Measurements from ENCODE around the gene OR2M5. TPM values are rescaled to one million over a fixed set of nuclear protein-coding genes. Genes with fewer than 3 reads are reported as not detected.

OR2M5 gene
- polyA plus RNA-seq, 1 donor from 2014 or later, result not detected

GRCh38 chr1:248158758-248159157 is 13.8 kb downstream of the OR2M5 start:
- Histone ChIP-seq H3K27ac (ENCODE audit: low read length) (no peak overlapping the region), H3K9me3 (ENCODE audit: low read length) (peaks cover 9% of the 10 kb centered on the region), H3K36me3 (ENCODE audit: insufficient read depth, low read length) (no peaks in the 10 kb centered on the region), H3K79me2 (replicated peaks; ENCODE audit: insufficient read depth, low read length) (no peaks in the 10 kb centered on the region), H4K20me1 (ENCODE audit: insufficient read depth) (no peaks in the 10 kb centered on the region), H3K27me3 (ENCODE audit: insufficient read depth, low read depth, low read length) (no peaks in the 10 kb centered on the region), H3K9me2 (ENCODE audit: insufficient read depth, low read length) (no peaks in the 10 kb centered on the region), H3K4me2 (ENCODE audit: low read length) (no peak overlapping the region), H3K9ac (ENCODE audit: low read length) (no peak overlapping the region), H3K4me3 (ENCODE audit: low read length) (no peak overlapping the region), H3F3A (ENCODE audit: insufficient read depth, low read length, poor library complexity, severe bottlenecking) (no peaks in the 10 kb centered on the region), H2AFZ (ENCODE audit: low read depth, low read length) (no peak overlapping the region)
- no peak for TF ChIP-seq EP300 (conservative IDR thresholded peaks at IDR 0.05; ENCODE audit: poor library complexity, severe bottlenecking)
- no peak for TF ChIP-seq REST (IDR thresholded peaks at IDR 0.05; ENCODE audit: borderline replicate concordance)
- no peak for TF ChIP-seq CTCF (IDR thresholded peaks at IDR 0.05; ENCODE audit: poor library complexity, severe bottlenecking)
- no peak for TF ChIP-seq TAF1 (IDR thresholded peaks at IDR 0.05; ENCODE audit: low read depth)
- no peak for TF ChIP-seq EZH2 (IDR thresholded peaks at IDR 0.05; ENCODE audit: borderline replicate concordance, insufficient read depth, low read length, poor library complexity, severe bottlenecking)
- TF ChIP-seq MXI1 (conservative IDR thresholded peaks at IDR 0.05; ENCODE audit: poor library complexity, severe bottlenecking), result no peak
- TF ChIP-seq RAD21 (conservative IDR thresholded peaks at IDR 0.05), result no peak
- TF ChIP-seq SMC3 (conservative IDR thresholded peaks at IDR 0.05; ENCODE audit: poor library complexity), result no peak

- no peaks in the 10 kb centered on the region for H3K9me2 ChIP-seq (ENCODE audit: insufficient read depth, low read length)
- H3F3A ChIP-seq (ENCODE audit: insufficient read depth, low read length, poor library complexity, severe bottlenecking), result no peaks in the 10 kb centered on the region
- H3K4me3 ChIP-seq (ENCODE audit: low read length), result no peak overlapping the region
- TF ChIP-seq CTCF (IDR thresholded peaks at IDR 0.05; ENCODE audit: poor library complexity, severe bottlenecking) (no peak), EZH2 (IDR thresholded peaks at IDR 0.05; ENCODE audit: borderline replicate concordance, insufficient read depth, low read length, poor library complexity, severe bottlenecking) (no peak), EP300 (conservative IDR thresholded peaks at IDR 0.05; ENCODE audit: poor library complexity, severe bottlenecking) (no peak), MXI1 (conservative IDR thresholded peaks at IDR 0.05; ENCODE audit: poor library complexity, severe bottlenecking) (no peak), REST (IDR thresholded peaks at IDR 0.05; ENCODE audit: borderline replicate concordance) (no peak), SMC3 (conservative IDR thresholded peaks at IDR 0.05; ENCODE audit: poor library complexity) (no peak), POLR2AphosphoS5 (IDR thresholded peaks at IDR 0.05) (no peak), RAD21 (conservative IDR thresholded peaks at IDR 0.05) (no peak), TAF1 (IDR thresholded peaks at IDR 0.05; ENCODE audit: low read depth) (no peak)
- no peak overlapping the region for H3K9ac ChIP-seq (ENCODE audit: low read length)
- no peaks in the 10 kb centered on the region for H3K36me3 ChIP-seq (ENCODE audit: insufficient read depth, low read length)
- H3K27ac ChIP-seq (ENCODE audit: low read length), result no peak overlapping the region
- H3K9me3 ChIP-seq (ENCODE audit: low read length), result peaks cover 5% of the 10 kb centered on the region
- H2AFZ ChIP-seq (ENCODE audit: low read depth, low read length), result no peak overlapping the region
- H3K4me2 ChIP-seq (ENCODE audit: low read length), result no peak overlapping the region
- H3K79me2 ChIP-seq (replicated peaks; ENCODE audit: insufficient read depth, low read length), result no peaks in the 10 kb centered on the region
- H3K27me3 ChIP-seq (ENCODE audit: insufficient read depth, low read depth, low read length), result no peaks in the 10 kb centered on the region
- H4K20me1 ChIP-seq (ENCODE audit: insufficient read depth), result no peaks in the 10 kb centered on the region
Observed at GRCh38 chr1:248164031-248164430, 19.1 kb downstream of the OR2M5 start.

All from neural cell (in vitro differentiated cells).